IMR-90 (cell line): ENCODE results near the gene FAM168A.

ENCODE experiments used
- FOS ChIP-seq: fragments of 150-350 bp; IDR thresholded peaks from 2 replicates; pipeline ENCODE4 v1.6.1; 2016; ENCODE audit warnings: low read depth, low read length
- POLR2A ChIP-seq: IDR thresholded peaks from 2 replicates; pipeline ENCODE4 v1.6.1; 2012; ENCODE audit warnings: mild to moderate bottlenecking, low read depth, low read length
- RFX5 ChIP-seq: IDR thresholded peaks from 2 replicates; pipeline ENCODE4 v1.8.0; 2012; ENCODE audit warnings: low read depth, mild to moderate bottlenecking, low read length, moderate library complexity
- TF ChIP-seq, protein P1 (sequence below): conservative IDR thresholded peaks from 2 replicates; pipeline ENCODE4 v1.5.1; 2012; ENCODE audit warnings: mild to moderate bottlenecking, low read depth, low read length, improper control_type of control experiment

DNA sequence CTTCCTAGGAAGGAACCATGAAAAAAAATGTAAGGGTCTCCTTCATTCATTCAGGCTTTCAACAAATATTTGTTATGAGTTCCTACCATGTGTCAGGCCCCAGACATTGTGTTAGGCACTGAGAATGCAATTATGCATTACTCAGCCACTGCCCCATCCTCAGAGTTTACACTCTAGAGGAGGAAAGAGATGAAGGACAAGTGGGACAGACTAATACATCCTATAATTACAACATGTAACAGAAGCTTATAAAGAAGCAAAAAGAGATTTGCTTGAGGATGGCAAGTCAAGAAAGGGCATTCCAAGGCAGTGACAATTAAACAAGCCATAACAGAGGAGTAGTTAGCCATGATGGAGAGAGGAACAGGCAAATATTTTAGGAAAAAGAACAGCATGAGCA is 78.6 kb downstream of the FAM168A start:
- TF ChIP-seq POLR2A (no peak), RFX5 (no peak), FOS (no peak)
- TF ChIP-seq, protein P1, sequence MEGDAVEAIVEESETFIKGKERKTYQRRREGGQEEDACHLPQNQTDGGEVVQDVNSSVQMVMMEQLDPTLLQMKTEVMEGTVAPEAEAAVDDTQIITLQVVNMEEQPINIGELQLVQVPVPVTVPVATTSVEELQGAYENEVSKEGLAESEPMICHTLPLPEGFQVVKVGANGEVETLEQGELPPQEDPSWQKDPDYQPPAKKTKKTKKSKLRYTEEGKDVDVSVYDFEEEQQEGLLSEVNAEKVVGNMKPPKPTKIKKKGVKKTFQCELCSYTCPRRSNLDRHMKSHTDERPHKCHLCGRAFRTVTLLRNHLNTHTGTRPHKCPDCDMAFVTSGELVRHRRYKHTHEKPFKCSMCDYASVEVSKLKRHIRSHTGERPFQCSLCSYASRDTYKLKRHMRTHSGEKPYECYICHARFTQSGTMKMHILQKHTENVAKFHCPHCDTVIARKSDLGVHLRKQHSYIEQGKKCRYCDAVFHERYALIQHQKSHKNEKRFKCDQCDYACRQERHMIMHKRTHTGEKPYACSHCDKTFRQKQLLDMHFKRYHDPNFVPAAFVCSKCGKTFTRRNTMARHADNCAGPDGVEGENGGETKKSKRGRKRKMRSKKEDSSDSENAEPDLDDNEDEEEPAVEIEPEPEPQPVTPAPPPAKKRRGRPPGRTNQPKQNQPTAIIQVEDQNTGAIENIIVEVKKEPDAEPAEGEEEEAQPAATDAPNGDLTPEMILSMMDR: no peak
